ENCODE results near the gene OTOGL.

DNA sequence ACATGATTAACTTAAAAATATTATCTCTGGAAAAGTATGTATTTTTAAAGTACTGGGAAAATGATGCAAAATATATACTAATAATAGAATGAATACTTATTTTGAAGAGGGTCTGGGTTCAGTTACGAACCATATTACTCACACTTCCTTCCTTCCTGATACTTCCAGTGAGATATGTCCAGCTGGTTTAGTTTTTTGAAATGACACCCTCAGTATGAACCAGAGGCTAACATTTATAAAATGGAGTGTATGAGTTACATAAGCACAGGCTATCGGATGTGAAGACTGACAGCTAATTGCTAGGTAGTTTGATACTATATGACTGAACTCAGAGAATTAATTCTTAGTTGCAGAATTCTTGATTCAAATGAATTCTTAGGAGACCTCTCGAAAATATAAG is 122.9 kb downstream of the OTOGL start:
- TF ChIP-seq POLR2AphosphoS5 (IDR thresholded peaks at IDR 0.05) (no peak), POLR2A (IDR thresholded peaks at IDR 0.05) (no peak)

Measured in breast epithelium (tissue), 3 donors.